Ovary (tissue), 3 donors: Measurements from ENCODE around the gene LAMA1.

Experiments used
- EP300 ChIP-seq: sonication (generic); formaldehyde crosslinking; IDR thresholded peaks from one replicate; pipeline ENCODE4 v1.6.1; 2017; ENCODE audit warnings: antibody characterized with exemption
- TF ChIP-seq, protein P1 (sequence below), 3 donors: fragments of 450-650 bp in 2 of 3; fragments of 200-600 bp in 1 of 3; IDR thresholded peaks; one replicate each; pipeline versions ENCODE4 v1.5.1 to v1.8.0; 2016 to 2022; ENCODE audit warnings: antibody characterized with exemption in 3 of 3, mild to moderate bottlenecking in 1 of 3
- donor health status: DM: no; HTN: no; CAD: no.

DNA sequence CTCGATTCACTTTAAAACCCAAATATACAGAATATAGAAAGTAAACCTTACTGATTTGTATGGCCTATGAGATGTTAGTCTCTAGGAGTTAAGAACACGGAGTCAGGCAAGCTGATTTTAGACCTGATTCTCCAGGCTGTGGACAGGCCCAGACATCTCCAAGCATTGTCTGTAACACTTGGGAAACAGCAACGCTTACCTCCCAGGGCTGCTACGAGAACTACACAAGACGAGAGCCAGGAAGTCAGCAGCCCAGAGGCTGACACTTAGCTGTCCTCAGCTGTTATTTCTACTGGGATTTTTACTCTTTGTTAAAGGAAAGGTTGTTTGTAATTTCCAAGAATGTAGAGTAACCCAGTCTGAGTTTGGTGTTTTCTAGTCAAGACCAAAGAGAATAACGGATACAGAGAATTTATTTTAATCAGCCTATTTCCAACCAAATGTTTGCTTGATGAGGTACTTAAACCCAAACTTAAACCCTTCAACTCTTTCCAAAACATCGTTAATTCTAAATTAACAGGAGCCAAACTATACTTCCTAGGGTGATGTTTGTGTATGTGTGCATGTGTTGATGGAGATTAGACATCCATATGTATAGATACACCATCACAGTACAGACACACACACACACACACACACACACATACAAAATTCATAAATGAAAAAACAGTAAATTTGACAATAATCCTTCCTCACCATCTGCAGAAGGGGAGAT lies 123.4 kb downstream of the LAMA1 start:
- TF ChIP-seq, protein P1, sequence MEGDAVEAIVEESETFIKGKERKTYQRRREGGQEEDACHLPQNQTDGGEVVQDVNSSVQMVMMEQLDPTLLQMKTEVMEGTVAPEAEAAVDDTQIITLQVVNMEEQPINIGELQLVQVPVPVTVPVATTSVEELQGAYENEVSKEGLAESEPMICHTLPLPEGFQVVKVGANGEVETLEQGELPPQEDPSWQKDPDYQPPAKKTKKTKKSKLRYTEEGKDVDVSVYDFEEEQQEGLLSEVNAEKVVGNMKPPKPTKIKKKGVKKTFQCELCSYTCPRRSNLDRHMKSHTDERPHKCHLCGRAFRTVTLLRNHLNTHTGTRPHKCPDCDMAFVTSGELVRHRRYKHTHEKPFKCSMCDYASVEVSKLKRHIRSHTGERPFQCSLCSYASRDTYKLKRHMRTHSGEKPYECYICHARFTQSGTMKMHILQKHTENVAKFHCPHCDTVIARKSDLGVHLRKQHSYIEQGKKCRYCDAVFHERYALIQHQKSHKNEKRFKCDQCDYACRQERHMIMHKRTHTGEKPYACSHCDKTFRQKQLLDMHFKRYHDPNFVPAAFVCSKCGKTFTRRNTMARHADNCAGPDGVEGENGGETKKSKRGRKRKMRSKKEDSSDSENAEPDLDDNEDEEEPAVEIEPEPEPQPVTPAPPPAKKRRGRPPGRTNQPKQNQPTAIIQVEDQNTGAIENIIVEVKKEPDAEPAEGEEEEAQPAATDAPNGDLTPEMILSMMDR (IDR thresholded peaks at IDR 0.05): no peak
- no peak for TF ChIP-seq EP300
